ENCODE results near the gene CDH12.

DNA sequence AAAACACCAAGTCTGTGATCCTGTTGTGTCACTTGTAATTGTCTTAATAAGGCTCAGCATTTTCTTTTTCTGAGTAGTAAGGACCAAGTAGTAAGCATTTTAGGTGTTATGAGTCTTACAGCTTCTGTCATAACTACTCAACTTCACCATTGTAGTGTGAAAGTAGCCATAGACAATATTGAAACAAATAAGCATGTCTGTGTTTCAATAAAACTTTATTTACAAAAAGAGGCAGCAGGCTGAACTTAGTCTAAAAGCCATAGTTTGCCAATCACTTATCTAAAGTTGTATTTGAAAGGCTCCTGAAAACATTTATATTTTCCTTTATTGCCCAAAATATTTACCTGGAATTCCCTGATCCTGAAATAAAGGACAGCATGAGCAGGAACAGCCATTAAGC is 796.1 kb downstream of the CDH12 start:
- TF ChIP-seq RAD21 (IDR thresholded peaks at IDR 0.05; ENCODE audit: insufficient read depth, low read depth, low read length) (no peak), POLR2A (IDR thresholded peaks at IDR 0.05; ENCODE audit: low read depth, low read length) (no peak), REST (IDR thresholded peaks at IDR 0.05; ENCODE audit: low read depth, low read length) (no peak), EZH2 (IDR thresholded peaks at IDR 0.05; ENCODE audit: borderline replicate concordance, control insufficient read depth, low read depth, low read length) (no peak), PKNOX1 (IDR thresholded peaks at IDR 0.05) (no peak), PBX3 (IDR thresholded peaks at IDR 0.05; ENCODE audit: insufficient replicate concordance, low read depth, low read length) (no peak), BHLHE40 (IDR thresholded peaks at IDR 0.05; ENCODE audit: borderline replicate concordance in 1 of 2, low read depth in 2 of 2, low read length in 1 of 2) (no peak), LARP7 (IDR thresholded peaks at IDR 0.05) (no peak), SP1 (IDR thresholded peaks at IDR 0.05; ENCODE audit: low read depth, low read length) (no peak), CHD2 (IDR thresholded peaks at IDR 0.05; ENCODE audit: borderline replicate concordance, low read depth, low read length) (no peak)
- TF ChIP-seq, protein P1, sequence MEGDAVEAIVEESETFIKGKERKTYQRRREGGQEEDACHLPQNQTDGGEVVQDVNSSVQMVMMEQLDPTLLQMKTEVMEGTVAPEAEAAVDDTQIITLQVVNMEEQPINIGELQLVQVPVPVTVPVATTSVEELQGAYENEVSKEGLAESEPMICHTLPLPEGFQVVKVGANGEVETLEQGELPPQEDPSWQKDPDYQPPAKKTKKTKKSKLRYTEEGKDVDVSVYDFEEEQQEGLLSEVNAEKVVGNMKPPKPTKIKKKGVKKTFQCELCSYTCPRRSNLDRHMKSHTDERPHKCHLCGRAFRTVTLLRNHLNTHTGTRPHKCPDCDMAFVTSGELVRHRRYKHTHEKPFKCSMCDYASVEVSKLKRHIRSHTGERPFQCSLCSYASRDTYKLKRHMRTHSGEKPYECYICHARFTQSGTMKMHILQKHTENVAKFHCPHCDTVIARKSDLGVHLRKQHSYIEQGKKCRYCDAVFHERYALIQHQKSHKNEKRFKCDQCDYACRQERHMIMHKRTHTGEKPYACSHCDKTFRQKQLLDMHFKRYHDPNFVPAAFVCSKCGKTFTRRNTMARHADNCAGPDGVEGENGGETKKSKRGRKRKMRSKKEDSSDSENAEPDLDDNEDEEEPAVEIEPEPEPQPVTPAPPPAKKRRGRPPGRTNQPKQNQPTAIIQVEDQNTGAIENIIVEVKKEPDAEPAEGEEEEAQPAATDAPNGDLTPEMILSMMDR (IDR thresholded peaks at IDR 0.05 in 2 of 3, conservative IDR thresholded peaks at IDR 0.05 in 1 of 3; ENCODE audit: control insufficient read depth in 2 of 3, extremely low read depth in 1 of 3, insufficient read depth in 1 of 3, low read depth in 3 of 3, low read length in 3 of 3) = no peak

Measured in GM12878 (cell line).